H1 (cell line): Measurements from ENCODE around the gene B4GALNT3. TPM values are rescaled to one million over a fixed set of nuclear protein-coding genes. Genes with fewer than 3 reads are reported as not detected.

ENCODE experiments used
- CHD2 ChIP-seq: IDR thresholded peaks from 2 replicates; pipeline ENCODE4 v1.6.1; 2012; ENCODE audit warnings: low read length, improper control_type of control experiment
- EGR1 ChIP-seq: IDR thresholded peaks from 2 replicates; pipeline ENCODE4 v1.6.1; 2011; ENCODE audit warnings: low read depth, low read length, borderline replicate concordance
- GABPA ChIP-seq: IDR thresholded peaks from 2 replicates; pipeline ENCODE4 v1.6.1; 2011; ENCODE audit warnings: mild to moderate bottlenecking, low read length, moderate library complexity, borderline replicate concordance; ENCODE audit not compliant: insufficient read depth
- HDAC2 ChIP-seq, 2 experiments: fragments of 300-600 bp in 1 of 2; sonication (generic) in 1 of 2; IDR thresholded peaks; 2 replicates each; pipeline ENCODE4 v1.6.1; 2011 to 2012; ENCODE audit warnings: low read depth in 2 of 2, low read length in 2 of 2, mild to moderate bottlenecking in 2 of 2, moderate library complexity in 2 of 2, borderline replicate concordance in 1 of 2, inconsistent platforms in 1 of 2
- HDAC6 ChIP-seq: IDR thresholded peaks from one replicate; pipeline ENCODE4 v1.7.1; 2012; ENCODE audit warnings: low read depth, mild to moderate bottlenecking, inconsistent platforms, low read length, moderate library complexity
- MAX ChIP-seq: IDR thresholded peaks from 2 replicates; pipeline ENCODE4 v1.6.1; 2012; ENCODE audit warnings: inconsistent platforms
- RAD21 ChIP-seq, 2 experiments: IDR thresholded peaks in 1 of 2; conservative IDR thresholded peaks in 1 of 2; 2 replicates each; pipeline ENCODE4 v1.6.1; 2011; ENCODE audit warnings: low read depth in 2 of 2, low read length in 2 of 2, improper control_type of control experiment in 1 of 2, inconsistent platforms in 1 of 2, mild to moderate bottlenecking in 1 of 2, moderate library complexity in 1 of 2
- RFX5 ChIP-seq: IDR thresholded peaks from 2 replicates; pipeline ENCODE4 v1.6.1; 2011; ENCODE audit warnings: low read depth, low read length, improper control_type of control experiment, borderline replicate concordance
- SP2 ChIP-seq: IDR thresholded peaks from 2 replicates; pipeline ENCODE4 v1.6.1; 2012; ENCODE audit warnings: mild to moderate bottlenecking, low read length, inconsistent platforms
- polyA plus RNA-seq, 7 experiments: library from polyadenylated mRNA; depleted of rRNA in 3 of 7; stranded (reverse) in 5 of 7; unstranded in 2 of 7; fragments of >200 nt in 5 of 7; fragments of 200-250 nt in 2 of 7; gene quantifications; 1 replicate in 5 of 7; 2 replicates in 1 of 7; 4 replicates in 1 of 7; pipeline versions ENCODE4 v1.2.1 to v1.2.3, GENCODE V29; 2011 to 2013; ENCODE audit warnings: missing spikeins in 2 of 7, mixed read lengths in 2 of 7
- total RNA-seq: library from RNA; stranded (reverse); fragmentation: NEBNext Ultra II Directional; extraction: Animal tissue kit (Norgen Biotek cat#: 25700); gene quantifications from 2 replicates; pipeline ENCODE4 v1.2.1, GENCODE V29; 2021

B4GALNT3 gene
- total and polyA plus RNA-seq, 2 of the 8 experiments (the other 6 are each of a cell fraction or from before 2014, with no cell fraction given) = 12.5 to 20.3 TPM

- no peak for TF ChIP-seq CHD2
- peak; percentile 98 for TF ChIP-seq MAX
- peak; percentile 82 to 89 for TF ChIP-seq RAD21 (IDR thresholded peaks at IDR 0.05 in 1 of 2, conservative IDR thresholded peaks at IDR 0.05 in 1 of 2; ENCODE audit: low read depth in 2 of 2, low read length in 2 of 2)
- TF ChIP-seq RFX5 = no peak
- no peak for TF ChIP-seq SP2
- no peak for TF ChIP-seq EGR1
- TF ChIP-seq HDAC6 = no peak
- TF ChIP-seq GABPA = no peak
- 0 out of 4 replicates have a peak, but pooled peaks of 1 of the 2 experiments have one; percentile 70 for TF ChIP-seq HDAC2 (IDR thresholded peaks at IDR 0.05; ENCODE audit: borderline replicate concordance in 1 of 2, low read depth in 2 of 2, low read length in 2 of 2)
- TF ChIP-seq, all 59 proteins: peak for 14
Measured at GRCh38 chr12:575948-576614, 116.3 kb downstream of the B4GALNT3 start (continued).
